HPDE6-E6E7 (cell line): ENCODE data around the gene TEX12.

ENCODE experiments used
- DNase-seq: peaks from one replicate; pipeline ENCODE4 v3.0.0; 2011; ENCODE audit warnings: missing footprints; ENCODE audit errors: extremely low spot score

TEX12 gene

DNA sequence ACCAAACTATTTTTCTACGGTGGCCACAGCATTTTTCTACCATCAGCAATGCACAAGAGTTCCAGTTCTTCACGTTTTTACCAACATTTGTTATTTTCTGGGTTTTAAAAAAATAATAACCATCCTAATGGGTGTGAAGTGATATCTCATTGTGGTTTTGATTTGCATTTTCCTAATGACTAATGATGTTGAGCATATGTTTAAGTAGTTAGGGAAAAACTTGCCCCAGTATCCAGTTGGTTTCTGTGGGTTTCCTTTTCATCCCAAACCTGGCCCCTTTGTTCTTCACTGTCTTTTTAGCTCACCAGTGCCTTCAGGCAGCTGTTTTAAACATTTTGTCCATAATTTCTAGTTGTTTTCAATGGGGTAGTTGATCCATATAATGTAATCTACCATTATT, 44.4 kb downstream of the TEX12 start:
- no peak for DNase-seq

DNA sequence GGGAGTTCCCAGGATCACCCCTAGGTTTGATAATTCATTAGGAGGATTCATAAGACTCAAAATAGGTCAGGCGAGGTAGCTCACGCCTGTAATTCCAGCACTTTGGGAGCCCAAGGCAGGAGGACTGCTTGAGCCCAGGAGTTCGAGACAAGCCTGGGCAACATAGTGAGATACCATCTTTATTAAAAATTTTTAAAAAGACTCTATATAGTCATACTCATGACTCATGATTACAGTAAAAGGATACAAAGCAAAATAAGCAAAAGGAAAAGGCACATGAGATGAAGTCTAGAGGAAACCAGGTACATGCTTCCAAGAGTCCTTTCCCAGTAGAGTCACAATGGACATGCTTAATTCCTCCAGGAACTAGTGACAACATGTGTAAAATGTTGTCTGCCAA, 45.1 kb downstream of the TEX12 start:
- no peak for DNase-seq

DNA sequence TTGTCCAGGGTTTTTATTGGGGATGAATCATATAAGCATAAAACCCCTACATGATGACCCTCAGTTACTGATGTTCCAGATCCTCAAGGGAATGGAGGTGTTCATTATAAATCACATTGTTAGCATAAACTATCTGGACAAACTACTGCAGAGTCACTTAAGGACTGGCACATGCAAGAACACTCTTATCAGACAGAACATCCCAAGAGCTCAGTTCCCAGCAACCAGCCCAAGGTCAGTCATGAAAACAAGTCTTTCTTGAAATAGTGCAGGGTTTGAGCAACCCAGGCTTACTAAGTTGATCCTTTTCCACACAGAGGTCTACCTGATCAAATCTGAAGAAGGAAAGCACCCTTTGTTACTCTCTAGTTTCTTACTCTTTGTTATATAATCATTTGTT, 45.5 kb downstream of the TEX12 start:
- no peak for DNase-seq

DNA sequence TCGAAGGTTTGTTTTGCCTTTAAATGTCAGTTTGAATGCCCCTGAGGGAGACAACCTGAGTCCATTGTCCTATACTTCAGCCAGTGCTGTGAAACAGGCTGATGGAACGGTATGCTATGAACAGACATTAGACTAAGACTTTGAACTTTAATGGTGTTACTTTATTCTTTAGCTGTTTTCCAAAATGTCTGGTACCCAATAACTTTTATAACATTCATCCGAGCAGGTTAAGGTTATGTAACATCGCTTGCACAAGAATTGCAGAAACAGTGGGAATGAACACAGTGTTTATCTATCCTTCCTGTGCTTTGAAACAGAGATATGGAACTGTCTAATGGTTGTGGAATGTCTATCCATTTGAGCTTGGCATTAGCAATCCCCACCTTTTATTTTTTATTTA, 46.6 kb downstream of the TEX12 start:
- no peak for DNase-seq

DNA sequence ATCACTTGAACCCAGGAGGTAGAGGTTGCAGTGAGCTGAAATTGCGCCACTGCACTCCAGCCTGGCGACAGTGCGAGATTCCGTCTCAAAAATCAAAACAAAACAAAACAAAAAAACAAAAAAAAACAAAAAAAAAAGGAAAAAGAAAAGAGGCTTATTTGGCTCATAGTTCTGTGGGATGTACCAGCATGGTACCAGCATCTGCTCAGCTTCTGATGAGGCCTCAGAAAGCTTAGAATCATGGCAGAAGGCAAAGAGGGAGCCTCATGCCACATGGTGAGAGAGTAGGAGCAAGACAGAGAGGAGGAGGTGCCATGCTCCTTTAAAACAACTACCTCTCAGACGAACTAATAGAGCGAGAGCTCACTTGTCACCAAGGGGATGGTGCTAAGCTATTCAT, 48.4 kb downstream of the TEX12 start:
- DNase-seq, result no peak

DNA sequence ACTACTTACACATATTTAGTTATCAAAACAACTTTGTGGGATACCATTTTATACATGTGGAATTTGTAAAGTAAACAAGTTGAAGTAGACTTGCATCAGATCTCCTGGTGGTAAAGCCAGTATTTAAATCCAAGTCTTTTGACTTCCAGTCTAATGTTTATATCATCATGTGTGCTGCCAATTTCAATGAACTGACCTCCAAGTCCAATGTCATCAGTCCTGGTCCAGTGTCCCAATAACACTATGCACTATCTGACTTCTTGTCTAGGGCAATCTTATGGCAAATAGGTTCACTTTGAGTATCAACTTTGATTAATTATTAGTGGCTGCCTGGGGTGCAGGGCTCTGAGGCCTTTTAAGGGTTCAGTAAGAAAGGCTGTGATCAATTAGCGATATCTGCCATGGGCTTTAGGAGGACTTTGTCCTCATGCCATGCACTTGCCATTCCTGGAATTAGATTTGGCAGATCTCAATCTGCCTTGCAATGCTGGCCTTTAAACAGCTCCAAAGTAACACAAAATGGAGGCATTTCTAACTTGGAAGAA, 49.5 kb downstream of the TEX12 start:
- no peak for DNase-seq

DNA sequence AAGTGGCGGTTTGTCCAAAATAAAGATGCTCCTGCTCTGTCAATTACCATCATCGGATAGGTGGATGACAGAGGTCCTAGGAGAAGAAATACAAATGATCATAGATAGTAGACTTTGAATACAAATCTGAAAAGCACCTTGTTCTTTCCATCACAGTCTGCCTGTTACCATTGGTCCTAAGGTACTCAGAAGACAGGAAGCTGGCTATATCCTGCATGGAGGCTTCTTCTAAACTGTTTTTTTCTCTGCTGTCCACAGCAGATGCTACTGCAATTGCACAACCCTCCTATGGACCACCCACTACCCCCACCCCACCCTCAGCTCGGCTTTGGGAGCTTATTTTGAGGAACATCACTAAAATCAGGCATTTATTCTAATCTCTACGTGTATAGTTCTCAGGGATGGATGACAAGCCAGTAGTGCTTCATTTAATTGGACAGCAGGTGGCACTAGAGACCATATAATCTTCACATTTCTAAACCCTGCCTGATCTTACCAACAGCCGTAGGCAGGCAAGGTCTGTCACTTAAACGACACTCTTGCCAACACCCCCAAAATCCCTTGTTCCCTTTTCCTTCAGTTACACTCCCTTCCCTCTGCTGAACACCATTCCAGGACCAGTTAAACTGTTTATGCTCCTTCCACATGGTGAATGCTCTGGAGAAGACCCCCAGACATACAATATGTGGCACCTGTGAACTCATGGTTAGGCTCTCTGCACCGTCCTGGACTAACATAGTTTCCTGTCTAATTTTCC, 52.5 kb downstream of the TEX12 start:
- DNase-seq, result peak; percentile 53

DNA sequence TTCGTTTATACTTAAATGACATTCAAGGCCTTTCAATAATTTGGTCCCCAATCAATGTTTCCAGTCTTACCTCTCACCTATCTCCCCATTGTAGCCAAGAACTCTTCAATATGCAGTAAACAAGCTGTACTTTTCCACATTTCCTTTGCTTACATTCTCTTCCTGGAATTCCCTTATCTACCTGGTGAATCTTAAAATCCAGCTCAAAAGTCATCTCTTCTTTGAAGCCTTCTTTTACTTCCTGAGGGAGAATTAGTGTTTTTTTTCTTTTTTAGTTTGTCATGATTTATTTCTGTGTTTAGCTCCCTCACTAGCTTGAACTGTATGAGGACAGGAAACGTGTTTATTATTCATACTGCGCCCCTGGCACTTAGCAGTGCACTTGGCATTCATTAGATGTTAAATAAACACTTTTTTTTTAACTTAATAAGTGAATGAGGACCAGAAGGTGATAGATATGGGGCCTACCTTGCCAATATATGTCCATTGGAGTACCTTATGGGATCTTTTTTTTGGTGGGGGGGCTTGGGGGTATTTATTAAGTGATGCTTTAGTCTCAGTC, 54.2 kb downstream of the TEX12 start:
- no peak for DNase-seq
